Right lobe of liver (tissue), 6 donors: ENCODE measurements around the gene UBAP1. TPM values are rescaled to one million over a fixed set of nuclear protein-coding genes. Genes with fewer than 3 reads are reported as not detected.
"Not testable (repeated sequence)": the region's sequence is repeated elsewhere in the genome, so short reads cannot be mapped to it uniquely, and the experiment has no call there.

Experiments used
- ATAC-seq, 4 donors: fragments of 200-7000 bp; cut with Tn5 transposase; one replicate each; pipeline ENCODE4 v1.9.1; 2020; ENCODE audit warnings: mild to moderate bottlenecking in 4 of 4, moderate library complexity in 4 of 4
- DNase-seq, 3 donors: peaks; one replicate each; pipeline ENCODE4 v3.0.0-alpha.2; 2020
- H3K27ac ChIP-seq, 3 donors: fragments of 200-600 bp; one replicate each; pipeline ENCODE4 v1.8.0; 2022
- H3K27me3 ChIP-seq, 2 donors: fragments of 200-600 bp; one replicate each; pipeline ENCODE4 v1.8.0; 2022
- H3K36me3 ChIP-seq, 4 donors: fragments of 200-600 bp; sonication (generic) in 1 of 4; one replicate each; pipeline versions ENCODE4 v1.5.1 to v1.8.0; 2017 to 2022; ENCODE audit warnings: control low read depth in 1 of 4
- H3K4me1 ChIP-seq, 4 donors: fragments of 200-600 bp; sonication (generic) in 1 of 4; one replicate each; pipeline versions ENCODE4 v1.5.1 to v1.8.0; 2017 to 2022; ENCODE audit warnings: control low read depth in 1 of 4
- H3K4me3 ChIP-seq, 3 donors: fragments of 200-600 bp; one replicate each; pipeline ENCODE4 v1.8.0; 2022
- H3K9me3 ChIP-seq, 4 donors: fragments of 200-600 bp; sonication (generic) in 1 of 4; one replicate each; pipeline versions ENCODE4 v1.5.1 to v1.8.0; 2017 to 2022; ENCODE audit warnings: control low read depth in 1 of 4
- POLR2A ChIP-seq: fragments of 450-650 bp; IDR thresholded peaks from one replicate; pipeline ENCODE4 v1.6.1; 2017; ENCODE audit warnings: antibody characterized with exemption, mild to moderate bottlenecking
- WGBS: methylation state at CpG from one replicate; pipeline ENCODE4 v1.1.6; 2018; ENCODE audit warnings: low coverage, low lambda C conversion rate; ENCODE audit not compliant: insufficient coverage; ENCODE audit errors: missing lambda C conversion rate; 5-methylcytosine and 5-hydroxymethylcytosine counted together
- intact Hi-C, 2 donors: fragments of 100-400 bp; cut with DNase I; formaldehyde crosslinking; loops; one replicate each; pipeline versions ENCODE4 v1.11.2 to v1.14.1; 2022
- total RNA-seq, 6 experiments: library from RNA; depleted of rRNA in 2 of 6; stranded (reverse); fragments of >200 nt in 2 of 6; fragmentation: NEBNext Ultra II Directional in 3 of 6; extraction: Animal tissue kit (Norgen Biotek cat#: 25700) in 3 of 6; gene quantifications; one replicate each; pipeline versions ENCODE4 v1.1.0 to v1.2.4, GENCODE V29; 2016 to 2023
- TF ChIP-seq, protein P1 (sequence below), 4 donors: fragments of 200-600 bp in 3 of 4; fragments of 450-650 bp in 1 of 4; IDR thresholded peaks; one replicate each; pipeline versions ENCODE4 v1.5.1 to v1.8.0; 2016 to 2022; ENCODE audit warnings: antibody characterized with exemption in 4 of 4, mild to moderate bottlenecking in 2 of 4
- donor health status: DM: no; HTN: yes; CAD: no.
- donor health status: DM: no; HTN: no; CAD: no.
- donor health status: DM: no; HTN: no; CAD: no.
- donor health status: DM: no; HTN: yes; CAD: no.
- donor health status: DM: no; HTN: yes; CAD: no.

UBAP1 gene
- total RNA-seq, 6 experiments from 2014 or later: 24.3 to 38.1 (median 29.7) TPM

- no peaks in the 10 kb centered on the region for H3K27me3 ChIP-seq
- intact Hi-C loops: no loop called here
- peaks cover 0 to 35% (median 16%) of the 10 kb centered on the region in 4 donors for H3K36me3 ChIP-seq
- no peaks in the 10 kb centered on the region for H3K9me3 ChIP-seq
- no peak overlapping the region for H3K27ac ChIP-seq
- TF ChIP-seq, protein P1, sequence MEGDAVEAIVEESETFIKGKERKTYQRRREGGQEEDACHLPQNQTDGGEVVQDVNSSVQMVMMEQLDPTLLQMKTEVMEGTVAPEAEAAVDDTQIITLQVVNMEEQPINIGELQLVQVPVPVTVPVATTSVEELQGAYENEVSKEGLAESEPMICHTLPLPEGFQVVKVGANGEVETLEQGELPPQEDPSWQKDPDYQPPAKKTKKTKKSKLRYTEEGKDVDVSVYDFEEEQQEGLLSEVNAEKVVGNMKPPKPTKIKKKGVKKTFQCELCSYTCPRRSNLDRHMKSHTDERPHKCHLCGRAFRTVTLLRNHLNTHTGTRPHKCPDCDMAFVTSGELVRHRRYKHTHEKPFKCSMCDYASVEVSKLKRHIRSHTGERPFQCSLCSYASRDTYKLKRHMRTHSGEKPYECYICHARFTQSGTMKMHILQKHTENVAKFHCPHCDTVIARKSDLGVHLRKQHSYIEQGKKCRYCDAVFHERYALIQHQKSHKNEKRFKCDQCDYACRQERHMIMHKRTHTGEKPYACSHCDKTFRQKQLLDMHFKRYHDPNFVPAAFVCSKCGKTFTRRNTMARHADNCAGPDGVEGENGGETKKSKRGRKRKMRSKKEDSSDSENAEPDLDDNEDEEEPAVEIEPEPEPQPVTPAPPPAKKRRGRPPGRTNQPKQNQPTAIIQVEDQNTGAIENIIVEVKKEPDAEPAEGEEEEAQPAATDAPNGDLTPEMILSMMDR (IDR thresholded peaks at IDR 0.05): no peak
- no peak for TF ChIP-seq POLR2A
- no peak overlapping the region for H3K4me3 ChIP-seq
- 65% methylated on average over 2 of the region's 2 CpGs for WGBS
- ATAC-seq (no peak), DNase-seq (no peak)
- H3K4me1 ChIP-seq: peaks cover 0 to 8% (median 0%) of the 10 kb centered on the region in 4 donors
These were observed 64.0 kb downstream of the UBAP1 start for GRCh38 chr9:34242830-34243229.

- no CpG with 5 or more reads among the region's 2 CpGs for WGBS
- DNase-seq, H3K4me1 ChIP-seq, H3K27ac ChIP-seq, H3K4me3 ChIP-seq, H3K9me3 ChIP-seq, intact Hi-C loops, H3K27me3 ChIP-seq, ATAC-seq: not testable (repeated sequence)
- H3K36me3 ChIP-seq: peaks cover 0 to 54% (median 21%) of the 10 kb centered on the region in 4 donors
These were observed 66.4 kb downstream of the UBAP1 start for GRCh38 chr9:34245212-34245611.

DNA sequence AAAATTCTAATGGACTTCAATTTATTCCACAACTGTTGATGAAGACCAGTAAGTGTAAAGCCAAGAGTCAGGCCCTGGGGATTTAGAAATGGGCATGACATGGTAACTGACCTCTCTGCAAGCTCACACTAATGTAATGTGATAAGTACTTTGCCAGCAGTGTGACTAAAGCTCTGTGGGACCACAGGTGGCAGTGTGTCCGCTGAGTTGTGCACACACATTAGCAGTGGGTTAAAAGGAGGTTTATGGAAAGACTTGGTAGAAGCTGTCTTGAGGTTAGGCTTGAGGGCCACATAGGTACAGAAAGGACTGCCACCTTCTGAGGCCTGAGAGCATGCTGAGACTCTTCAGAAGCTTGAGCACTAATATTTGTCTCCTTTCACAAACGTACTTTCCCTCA is 67.6 kb downstream of the UBAP1 start:
- WGBS: 65% methylated on average over 2 of the region's 2 CpGs
- TF ChIP-seq, protein P1 (IDR thresholded peaks at IDR 0.05): no peak
- no peak for TF ChIP-seq POLR2A
- Histone ChIP-seq H3K9me3 (no peaks in the 10 kb centered on the region), H3K36me3 (peaks cover 0 to 63% (median 30%) of the 10 kb centered on the region in 4 donors), H3K27me3 (no peaks in the 10 kb centered on the region), H3K4me3 (no peak overlapping the region), H3K4me1 (peaks cover 0 to 8% (median 0%) of the 10 kb centered on the region in 4 donors), H3K27ac (no peak overlapping the region)
- no peak for ATAC-seq
- no peak for DNase-seq
- intact Hi-C loops: no loop called here

- peaks cover 0 to 11% (median 0%) of the 10 kb centered on the region in 4 donors for H3K4me1 ChIP-seq
- ATAC-seq, H3K9me3 ChIP-seq, H3K27ac ChIP-seq, H3K27me3 ChIP-seq, H3K4me3 ChIP-seq, DNase-seq, intact Hi-C loops: not testable (repeated sequence)
- 77% methylated on average over 4 of the region's 4 CpGs for WGBS
- H3K36me3 ChIP-seq: peaks cover 0 to 62% (median 27%) of the 10 kb centered on the region in 4 donors
These were observed 68.9 kb downstream of the UBAP1 start for GRCh38 chr9:34247782-34248181.

DNA sequence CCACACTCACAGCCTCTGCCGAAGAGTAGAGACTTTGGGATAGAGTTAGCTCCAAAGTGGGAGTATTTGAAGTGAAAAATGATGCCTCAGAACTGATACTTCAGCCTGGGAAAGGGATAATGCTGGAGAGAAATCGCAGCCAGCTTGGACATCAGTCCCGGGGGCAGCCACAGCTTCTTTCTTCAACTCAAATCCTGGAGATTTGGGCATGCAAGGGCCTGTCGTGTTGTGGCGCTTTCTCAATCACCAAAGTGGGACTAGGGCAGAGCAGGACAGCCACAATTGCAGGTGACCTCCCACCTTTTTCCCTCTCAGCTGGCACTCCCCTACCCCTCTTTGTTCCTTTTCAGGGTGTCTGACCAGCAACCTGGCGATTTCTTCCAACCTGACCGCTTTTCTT is 70.4 kb downstream of the UBAP1 start:
- Histone ChIP-seq H3K27ac (no peak overlapping the region), H3K27me3 (no peaks in the 10 kb centered on the region), H3K9me3 (no peaks in the 10 kb centered on the region), H3K4me3 (no peak overlapping the region), H3K4me1 (peaks cover 0 to 9% (median 0%) of the 10 kb centered on the region in 4 donors), H3K36me3 (peaks cover 0 to 57% (median 27%) of the 10 kb centered on the region in 4 donors)
- intact Hi-C loops: no loop called here
- no peak for DNase-seq
- TF ChIP-seq, protein P1 (IDR thresholded peaks at IDR 0.05): no peak
- TF ChIP-seq POLR2A: no peak
- ATAC-seq: no peak
- WGBS: 96% methylated on average over 3 of the region's 7 CpGs

DNA sequence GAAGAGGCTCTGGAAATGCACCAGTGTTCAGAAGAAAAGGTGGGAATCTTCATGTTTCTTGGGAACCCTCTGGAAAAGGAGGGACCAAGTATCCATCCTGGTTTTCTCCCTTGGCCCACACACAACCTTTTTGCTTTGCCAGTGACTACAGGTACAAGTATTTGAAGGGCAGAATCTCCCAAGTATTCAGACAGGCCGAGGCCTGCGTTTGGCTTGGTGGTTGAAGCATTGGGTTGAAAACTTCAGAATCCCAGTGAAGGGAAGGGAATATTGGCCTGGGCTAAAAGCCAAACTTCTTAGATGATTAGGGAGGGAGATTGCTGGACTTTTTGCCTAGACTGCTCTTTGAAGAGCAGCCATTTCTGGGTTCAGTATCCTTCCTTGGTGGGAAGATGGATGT is 71.9 kb downstream of the UBAP1 start:
- Histone ChIP-seq H3K36me3 (peaks cover 0 to 57% (median 27%) of the 10 kb centered on the region in 4 donors), H3K27me3 (no peaks in the 10 kb centered on the region), H3K4me3 (no peak overlapping the region), H3K9me3 (no peaks in the 10 kb centered on the region), H3K27ac (no peak overlapping the region), H3K4me1 (peaks cover 0 to 9% (median 0%) of the 10 kb centered on the region in 4 donors)
- DNase-seq (no peak), ATAC-seq (no peak)
- WGBS: no CpG with 5 or more reads among the region's 2 CpGs
- intact Hi-C loops: no loop called here
- no peak for TF ChIP-seq POLR2A
- TF ChIP-seq, protein P1 (IDR thresholded peaks at IDR 0.05): no peak
